Tibial nerve (tissue), 4 donors: ENCODE data around the gene SOX8.
A peak's percentile ranks its signal among the peaks of the same experiment; 100 is the strongest.

Experiments used
- EP300 ChIP-seq, 2 donors: sonication (generic); formaldehyde crosslinking; IDR thresholded peaks; one replicate each; pipeline ENCODE4 v1.6.1; 2017; ENCODE audit warnings: antibody characterized with exemption in 2 of 2, mild to moderate bottlenecking in 1 of 2
- POLR2A ChIP-seq, 2 donors: fragments of 450-650 bp; IDR thresholded peaks; one replicate each; pipeline ENCODE4 v1.6.1; 2017; ENCODE audit warnings: antibody characterized with exemption in 2 of 2, mild to moderate bottlenecking in 2 of 2, moderate library complexity in 2 of 2
- TF ChIP-seq, protein P1 (sequence below), 5 experiments: fragments of 200-600 bp in 3 of 5; fragments of 450-650 bp in 2 of 5; sonication (generic) in 3 of 5; IDR thresholded peaks; one replicate each; pipeline ENCODE4 v1.5.1; 2016 to 2019; ENCODE audit warnings: antibody characterized with exemption in 5 of 5, mild to moderate bottlenecking in 3 of 5, moderate library complexity in 2 of 5

DNA sequence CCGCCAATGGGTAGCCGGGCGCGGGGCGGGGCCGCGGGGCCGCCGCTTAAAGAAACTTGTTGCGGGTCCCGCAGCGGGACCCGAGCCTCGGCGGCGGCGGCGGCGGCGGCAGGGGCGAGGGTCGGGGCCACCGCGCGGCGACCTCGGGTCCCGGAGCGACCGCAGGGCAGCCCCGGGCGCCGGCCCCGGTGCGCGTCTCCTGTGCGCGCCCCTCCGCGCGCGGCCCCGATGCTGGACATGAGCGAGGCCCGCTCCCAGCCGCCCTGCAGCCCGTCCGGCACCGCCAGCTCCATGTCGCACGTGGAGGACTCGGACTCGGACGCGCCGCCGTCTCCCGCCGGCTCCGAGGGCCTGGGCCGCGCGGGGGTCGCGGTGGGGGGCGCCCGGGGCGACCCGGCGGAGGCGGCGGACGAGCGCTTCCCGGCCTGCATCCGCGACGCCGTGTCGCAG lies at the start of gene SOX8:
- TF ChIP-seq EP300 (IDR thresholded peaks at IDR 0.05): no peak
- peak; percentile 60 to 74 for TF ChIP-seq POLR2A (IDR thresholded peaks at IDR 0.05)
- TF ChIP-seq, protein P1, sequence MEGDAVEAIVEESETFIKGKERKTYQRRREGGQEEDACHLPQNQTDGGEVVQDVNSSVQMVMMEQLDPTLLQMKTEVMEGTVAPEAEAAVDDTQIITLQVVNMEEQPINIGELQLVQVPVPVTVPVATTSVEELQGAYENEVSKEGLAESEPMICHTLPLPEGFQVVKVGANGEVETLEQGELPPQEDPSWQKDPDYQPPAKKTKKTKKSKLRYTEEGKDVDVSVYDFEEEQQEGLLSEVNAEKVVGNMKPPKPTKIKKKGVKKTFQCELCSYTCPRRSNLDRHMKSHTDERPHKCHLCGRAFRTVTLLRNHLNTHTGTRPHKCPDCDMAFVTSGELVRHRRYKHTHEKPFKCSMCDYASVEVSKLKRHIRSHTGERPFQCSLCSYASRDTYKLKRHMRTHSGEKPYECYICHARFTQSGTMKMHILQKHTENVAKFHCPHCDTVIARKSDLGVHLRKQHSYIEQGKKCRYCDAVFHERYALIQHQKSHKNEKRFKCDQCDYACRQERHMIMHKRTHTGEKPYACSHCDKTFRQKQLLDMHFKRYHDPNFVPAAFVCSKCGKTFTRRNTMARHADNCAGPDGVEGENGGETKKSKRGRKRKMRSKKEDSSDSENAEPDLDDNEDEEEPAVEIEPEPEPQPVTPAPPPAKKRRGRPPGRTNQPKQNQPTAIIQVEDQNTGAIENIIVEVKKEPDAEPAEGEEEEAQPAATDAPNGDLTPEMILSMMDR (IDR thresholded peaks at IDR 0.05): no peak
